Parathyroid adenoma (tissue), 2 donors: Measurements from ENCODE around the gene FCHO2.
"Not testable (repeated sequence)": the region's sequence is repeated elsewhere in the genome, so short reads cannot be mapped to it uniquely, and the experiment has no call there.

Experiments used
- H2AFZ ChIP-seq: fragments of 300-600 bp; sonication (generic); one replicate; pipeline ENCODE4 v1.7.0; 2017; ENCODE audit warnings: antibody characterized with exemption, mild to moderate bottlenecking
- H3K27ac ChIP-seq: fragments of 300-600 bp; sonication (generic); one replicate; pipeline ENCODE4 v1.7.0; 2017
- H3K27me3 ChIP-seq: fragments of 300-600 bp; sonication (generic); one replicate; pipeline ENCODE4 v1.7.0; 2017; ENCODE audit warnings: low read length; ENCODE audit not compliant: control insufficient read depth, insufficient read depth
- H3K36me3 ChIP-seq: fragments of 300-600 bp; sonication (generic); one replicate; pipeline ENCODE4 v1.7.0; 2017; ENCODE audit warnings: low read length; ENCODE audit not compliant: control insufficient read depth, insufficient read depth
- H3K4me1 ChIP-seq: fragments of 300-600 bp; sonication (generic); one replicate; pipeline ENCODE4 v1.7.0; 2017; ENCODE audit warnings: control low read depth
- H3K4me2 ChIP-seq: fragments of 300-600 bp; sonication (generic); one replicate; pipeline ENCODE4 v1.7.0; 2017; ENCODE audit warnings: low read length
- H3K4me3 ChIP-seq: fragments of 300-600 bp; sonication (generic); one replicate; pipeline ENCODE4 v1.7.0; 2017; ENCODE audit warnings: low read depth, low read length
- H3K79me2 ChIP-seq: fragments of 300-600 bp; sonication (generic); one replicate; pipeline ENCODE4 v1.7.0; 2017; ENCODE audit warnings: control low read depth
- H3K9ac ChIP-seq: fragments of 300-600 bp; sonication (generic); one replicate; pipeline ENCODE4 v1.7.0; 2017; ENCODE audit warnings: mild to moderate bottlenecking
- H3K9me3 ChIP-seq: fragments of 300-600 bp; sonication (generic); one replicate; pipeline ENCODE4 v1.7.0; 2017; ENCODE audit warnings: low read length; ENCODE audit not compliant: control insufficient read depth
- CTCF ChIP-seq: fragments of 300-600 bp; sonication (generic); IDR thresholded peaks from one replicate; pipeline ENCODE4 v1.7.0; 2017; ENCODE audit warnings: antibody characterized with exemption, mild to moderate bottlenecking
- donor health status: primary hyperparathyroidism.

Gene FCHO2

GRCh38 chr5:72955143-72955767 is 586 bp upstream of the FCHO2 start:
- no peak for TF ChIP-seq CTCF
- peak overlapping the region; percentile 86 for H3K4me2 ChIP-seq

DNA sequence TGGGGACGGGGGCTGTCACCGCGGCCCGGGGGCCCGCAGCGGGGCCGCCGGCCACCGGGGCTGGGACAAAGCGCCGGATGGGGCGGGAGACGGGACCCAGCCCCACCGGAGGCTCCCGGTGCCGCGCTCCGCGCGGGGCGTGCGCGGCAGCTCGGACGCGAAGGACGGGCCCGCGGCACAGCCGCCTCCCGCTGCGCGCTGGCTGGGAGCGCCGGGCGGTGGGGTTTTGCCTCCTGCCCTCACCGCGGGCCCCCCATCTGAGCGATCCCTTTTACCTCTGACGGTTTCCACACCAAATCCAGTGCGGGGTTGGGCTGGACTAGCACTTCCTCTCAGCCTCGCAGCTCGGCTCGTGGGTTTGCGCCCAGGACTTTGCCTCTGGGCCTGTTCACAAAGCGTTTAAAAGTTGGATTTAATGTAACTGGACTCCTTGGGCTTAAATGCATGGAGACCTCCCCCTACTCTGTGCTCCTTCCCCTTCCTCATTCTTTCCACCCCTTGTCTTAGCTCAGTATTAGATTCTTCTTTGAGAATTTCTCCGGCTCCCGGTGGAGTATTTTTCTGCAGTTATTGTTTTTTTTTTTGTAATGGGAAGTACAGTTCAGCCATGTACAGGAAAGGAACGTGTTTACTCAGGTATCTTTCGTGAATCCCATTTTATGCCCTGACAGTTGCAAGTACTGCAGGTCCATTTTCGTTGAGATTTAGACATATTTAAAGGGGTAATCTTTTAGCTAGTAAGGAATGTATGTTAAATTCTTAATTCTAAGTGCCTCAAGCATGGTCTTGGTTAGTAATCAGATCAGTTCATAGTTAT is 691 bp downstream of the FCHO2 start:
- H3K9me3 ChIP-seq, result no peaks in the 10 kb centered on the region
- peak overlapping the region; percentile 99 for H2AFZ ChIP-seq
- H3K4me1 ChIP-seq, result peaks cover 4% of the 10 kb centered on the region
- no peak for TF ChIP-seq CTCF
- peak overlapping the region; percentile 98 for H3K27ac ChIP-seq
- H3K4me3 ChIP-seq, result peak overlapping the region; percentile 63
- no peaks in the 10 kb centered on the region for H3K27me3 ChIP-seq
- H3K79me2 ChIP-seq, result peaks cover 18% of the 10 kb centered on the region
- peak overlapping the region; percentile 67 for H3K4me2 ChIP-seq
- H3K36me3 ChIP-seq, result no peaks in the 10 kb centered on the region
- peak overlapping the region; percentile 64 for H3K9ac ChIP-seq

More at GRCh38 chr5:72955143-72955767, 586 bp upstream of the FCHO2 start:
- Histone ChIP-seq H3K27ac (peak overlapping the region; percentile 98), H3K27me3 (no peaks in the 10 kb centered on the region), H3K4me1 (peaks cover 4% of the 10 kb centered on the region), H3K4me3 (peak overlapping the region; percentile 63), H2AFZ (peak overlapping the region; percentile 99), H3K79me2 (peaks cover 11% of the 10 kb centered on the region), H3K36me3 (no peaks in the 10 kb centered on the region), H3K9ac (peak overlapping the region; percentile 64), H3K9me3 (no peaks in the 10 kb centered on the region)

GRCh38 chr5:72957337-72957736 is 1.5 kb downstream of the FCHO2 start:
- Histone ChIP-seq H3K27me3 (no peaks in the 10 kb centered on the region), H2AFZ (peak overlapping the region; percentile 92), H3K4me3 (peak overlapping the region; percentile 63), H3K4me1 (peaks cover 4% of the 10 kb centered on the region), H3K27ac (peak overlapping the region; percentile 98), H3K9me3 (no peaks in the 10 kb centered on the region), H3K36me3 (no peaks in the 10 kb centered on the region), H3K79me2 (peaks cover 24% of the 10 kb centered on the region), H3K4me2 (peak overlapping the region; percentile 67), H3K9ac (no peak overlapping the region)
- TF ChIP-seq CTCF, result no peak

GRCh38 chr5:72959257-72959656 is 3.4 kb downstream of the FCHO2 start:
- no peak overlapping the region for H3K9ac ChIP-seq
- H3K27ac ChIP-seq, result no peak overlapping the region
- no peaks in the 10 kb centered on the region for H3K36me3 ChIP-seq
- no peak for TF ChIP-seq CTCF
- H3K9me3 ChIP-seq, result no peaks in the 10 kb centered on the region
- peaks cover 4% of the 10 kb centered on the region for H3K4me1 ChIP-seq
- H3K4me2 ChIP-seq, result no peak overlapping the region
- H3K27me3 ChIP-seq, result no peaks in the 10 kb centered on the region
- peaks cover 38% of the 10 kb centered on the region for H3K79me2 ChIP-seq
- H2AFZ ChIP-seq, result no peak overlapping the region
- no peak overlapping the region for H3K4me3 ChIP-seq

DNA sequence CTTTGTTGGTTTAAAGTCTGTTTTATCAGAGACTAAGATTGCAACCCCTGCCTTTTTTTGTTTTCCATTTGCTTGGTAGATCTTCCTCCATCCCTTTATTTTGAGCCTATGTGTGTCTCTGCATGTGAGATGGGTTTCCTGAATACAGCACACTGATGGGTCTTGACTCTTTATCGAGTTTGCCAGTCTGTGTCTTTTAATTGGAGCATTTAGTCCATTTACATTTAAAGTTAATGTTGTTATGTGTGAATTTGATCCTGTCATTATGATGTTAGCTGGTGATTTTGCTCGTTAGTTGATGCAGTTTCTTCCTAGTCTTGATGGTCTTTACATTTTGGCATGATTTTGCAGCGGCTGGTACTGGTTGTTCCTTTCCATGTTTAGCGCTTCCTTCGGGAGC is 18.6 kb downstream of the FCHO2 start:
- not testable (repeated sequence) for H3K9me3 ChIP-seq, H2AFZ ChIP-seq, H3K9ac ChIP-seq, H3K27me3 ChIP-seq, H3K4me1 ChIP-seq, H3K27ac ChIP-seq, H3K4me2 ChIP-seq, H3K4me3 ChIP-seq, H3K36me3 ChIP-seq
- H3K79me2 ChIP-seq, result peaks cover 29% of the 10 kb centered on the region

DNA sequence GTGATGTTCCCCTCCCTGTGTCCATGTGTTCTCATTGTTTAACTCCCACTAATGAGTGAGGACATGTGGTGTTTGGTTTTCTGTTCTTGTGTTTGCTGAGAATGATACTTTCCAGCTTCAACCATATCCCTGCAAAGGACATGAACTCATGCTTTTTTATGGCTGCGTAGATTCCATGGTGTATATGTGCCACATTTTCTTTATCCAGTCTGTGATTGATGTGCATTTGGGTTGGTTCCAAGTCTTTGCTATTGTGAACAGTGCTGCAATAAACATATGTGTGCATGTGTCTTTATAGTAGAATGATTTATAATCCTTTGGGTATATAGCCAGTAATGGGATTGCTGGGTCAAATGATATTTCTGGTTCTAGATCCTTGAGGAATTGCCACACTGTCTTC is 21.0 kb downstream of the FCHO2 start:
- not testable (repeated sequence) for H2AFZ ChIP-seq, H3K9ac ChIP-seq

More for the DNA sequence above, 21.0 kb downstream of the FCHO2 start:
- not testable (repeated sequence) for H3K9me3 ChIP-seq, H3K36me3 ChIP-seq, H3K4me1 ChIP-seq, H3K27ac ChIP-seq, H3K27me3 ChIP-seq, H3K4me2 ChIP-seq, H3K4me3 ChIP-seq
- H3K79me2 ChIP-seq, result peaks cover 29% of the 10 kb centered on the region
